Measurements from ENCODE around the gene MED25.

Gene MED25

GRCh38 chr19:49844138-49845095 is 26.3 kb downstream of the MED25 start:
- DNase-seq (ENCODE audit: low read depth in 2 of 2), result no peak

GRCh38 chr19:49845414-49845813 is 27.3 kb downstream of the MED25 start:
- DNase-seq (ENCODE audit: low read depth in 2 of 2), result no peak

GRCh38 chr19:49846408-49846807 is 28.3 kb downstream of the MED25 start:
- no peak for DNase-seq (ENCODE audit: low read depth in 2 of 2)

GRCh38 chr19:49847731-49848696 is 29.9 kb downstream of the MED25 start:
- no peak for DNase-seq (ENCODE audit: low read depth in 2 of 2)

- DNase-seq (ENCODE audit: low read depth in 2 of 2), result no peak
Observed at GRCh38 chr19:49848938-49849337, 30.8 kb downstream of the MED25 start.

GRCh38 chr19:49849433-49850220 is 31.5 kb downstream of the MED25 start:
- DNase-seq (ENCODE audit: low read depth in 2 of 2), result no peak

GRCh38 chr19:49850221-49850486 is 32.1 kb downstream of the MED25 start:
- no peak for DNase-seq (ENCODE audit: low read depth in 2 of 2)

GRCh38 chr19:49850487-49851342 is 32.6 kb downstream of the MED25 start, which contains the start of gene PTOV1:
Gene PTOV1 (plus strand): TSS chr19:49851159.
- peak; percentile 78 to 84 for DNase-seq (ENCODE audit: low read depth in 2 of 2)

- no peak for DNase-seq (ENCODE audit: low read depth in 2 of 2)
Observed at GRCh38 chr19:49851456-49852259, 33.6 kb downstream of the MED25 start.

GRCh38 chr19:49852631-49853126 is 34.6 kb downstream of the MED25 start:
- DNase-seq (ENCODE audit: low read depth in 2 of 2), result no peak

- no peak for DNase-seq (ENCODE audit: low read depth in 2 of 2)
Observed at GRCh38 chr19:49853852-49854377, 35.8 kb downstream of the MED25 start.

GRCh38 chr19:49854378-49855263 is 36.5 kb downstream of the MED25 start:
- no peak for DNase-seq (ENCODE audit: low read depth in 2 of 2)

GRCh38 chr19:49855277-49855675 is 37.2 kb downstream of the MED25 start:
- no peak for DNase-seq (ENCODE audit: low read depth in 2 of 2)

- DNase-seq (ENCODE audit: low read depth in 2 of 2), result no peak
Observed at GRCh38 chr19:49855676-49856573, 37.8 kb downstream of the MED25 start.

- no peak for DNase-seq (ENCODE audit: low read depth in 2 of 2)
Observed at GRCh38 chr19:49856574-49857021, 38.5 kb downstream of the MED25 start.

GRCh38 chr19:49857061-49857837 is 39.2 kb downstream of the MED25 start:
- no peak for DNase-seq (ENCODE audit: low read depth in 2 of 2)

GRCh38 chr19:49857838-49858087 is 39.7 kb downstream of the MED25 start:
- DNase-seq (ENCODE audit: low read depth in 2 of 2), result no peak

Measured in stimulated activated CD4-positive, alpha-beta T cell treated with anti-CD3 and anti-CD28 coated beads, Interleukin-12 subunit alpha, Interleukin-12 subunit beta, amount 100 ng/mL, for 24 hours (primary cell).